ENCODE results near the gene BCL7A. TPM values are rescaled to one million over a fixed set of nuclear protein-coding genes. Genes with fewer than 3 reads are reported as not detected.
"Not testable (repeated sequence)": the region's sequence is repeated elsewhere in the genome, so short reads cannot be mapped to it uniquely, and the experiment has no call there.

BCL7A gene
- total RNA-seq, 6 experiments from 2014 or later = 2.6 to 3.8 (median 3.4) TPM

DNA sequence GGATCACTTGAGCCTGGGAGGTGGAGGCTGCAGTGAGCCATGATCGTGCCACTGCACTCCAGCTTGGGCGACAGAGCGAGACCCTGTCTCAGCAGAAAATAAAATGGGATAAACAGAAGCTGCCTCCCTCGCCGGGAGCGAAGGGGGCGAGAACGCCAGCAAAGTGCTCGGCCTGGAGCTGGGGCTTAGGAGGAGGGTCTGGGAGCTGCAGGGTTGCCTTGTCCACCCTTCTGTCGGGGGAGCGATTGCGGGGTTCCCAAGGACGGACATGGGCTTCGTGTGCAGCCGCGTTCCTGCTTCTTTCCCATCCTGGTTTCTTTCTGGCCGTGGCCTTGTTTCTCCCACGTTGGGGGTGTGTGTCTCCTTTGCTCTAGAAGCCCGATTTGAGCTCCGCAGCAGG is 29.0 kb downstream of the BCL7A start:
- H3K4me3 Mint-ChIP-seq = no peak overlapping the region
- H3K9me3 Mint-ChIP-seq = no peaks in the 10 kb centered on the region
- H3K36me3 Mint-ChIP-seq (ENCODE audit: low read depth) = no peaks in the 10 kb centered on the region
- no peak overlapping the region for H3K27ac Mint-ChIP-seq
- no peak for DNase-seq
- peaks cover 2% of the 10 kb centered on the region; the same call in 1 of the 2 replicates for H3K27me3 Mint-ChIP-seq (ENCODE audit: insufficient read depth)
- TF ChIP-seq CTCF (IDR thresholded peaks at IDR 0.05) = no peak
- peaks cover 7% of the 10 kb centered on the region; the same call in 1 of the 2 replicates for H3K4me1 Mint-ChIP-seq (ENCODE audit: low read depth)

GRCh38 chr12:122051231-122051876 is 29.7 kb downstream of the BCL7A start:
- H3K9me3 Mint-ChIP-seq = no peaks in the 10 kb centered on the region
- H3K27ac Mint-ChIP-seq = no peak overlapping the region
- H3K4me3 Mint-ChIP-seq = no peak overlapping the region
- H3K4me1 Mint-ChIP-seq (ENCODE audit: low read depth) = peaks cover 7% of the 10 kb centered on the region; the same call in 1 of the 2 replicates
- peaks cover 2% of the 10 kb centered on the region; the same call in 1 of the 2 replicates for H3K27me3 Mint-ChIP-seq (ENCODE audit: insufficient read depth)
- H3K36me3 Mint-ChIP-seq (ENCODE audit: low read depth) = no peaks in the 10 kb centered on the region
- TF ChIP-seq CTCF (IDR thresholded peaks at IDR 0.05) = no peak
- DNase-seq = no peak

- no peak for DNase-seq
- Mint-ChIP-seq H3K36me3 (ENCODE audit: low read depth) (no peaks in the 10 kb centered on the region; the same call in 1 of the 2 replicates), H3K4me1 (ENCODE audit: low read depth) (peaks cover 12% of the 10 kb centered on the region), H3K27me3 (ENCODE audit: insufficient read depth) (peaks cover 2% of the 10 kb centered on the region; the same call in 1 of the 2 replicates), H3K9me3 (no peaks in the 10 kb centered on the region), H3K27ac (no peak overlapping the region), H3K4me3 (no peak overlapping the region)
- no peak for TF ChIP-seq CTCF (IDR thresholded peaks at IDR 0.05)
Observed at GRCh38 chr12:122052285-122052684, 30.6 kb downstream of the BCL7A start.

- Mint-ChIP-seq H3K9me3 (no peaks in the 10 kb centered on the region), H3K36me3 (ENCODE audit: low read depth) (no peaks in the 10 kb centered on the region; the same call in 1 of the 2 replicates), H3K27me3 (ENCODE audit: insufficient read depth) (peaks cover 2% of the 10 kb centered on the region; the same call in 1 of the 2 replicates), H3K4me1 (ENCODE audit: low read depth) (peaks cover 14% of the 10 kb centered on the region), H3K4me3 (no peak overlapping the region), H3K27ac (no peak overlapping the region)
- no peak for DNase-seq
- no peak for TF ChIP-seq CTCF (IDR thresholded peaks at IDR 0.05)
Observed at GRCh38 chr12:122054842-122055520, 33.3 kb downstream of the BCL7A start.

- not testable (repeated sequence) for DNase-seq; H3K27me3 Mint-ChIP-seq (ENCODE audit: insufficient read depth); H3K9me3 Mint-ChIP-seq; H3K4me3 Mint-ChIP-seq; H3K36me3 Mint-ChIP-seq (ENCODE audit: low read depth); H3K27ac Mint-ChIP-seq
- H3K4me1 Mint-ChIP-seq (ENCODE audit: low read depth) = peaks cover 14% of the 10 kb centered on the region
Observed at GRCh38 chr12:122056406-122056805, 34.7 kb downstream of the BCL7A start.

All from HFFc6 (cell line).